GM12878 (cell line): Measurements from ENCODE around the gene ACKR1. TPM values are rescaled to one million over a fixed set of nuclear protein-coding genes. Genes with fewer than 3 reads are reported as not detected.

Experiments used
- BCLAF1 ChIP-seq: fragments of 450-650 bp; IDR thresholded peaks from 2 replicates; pipeline ENCODE4 v1.6.1; 2017; ENCODE audit warnings: antibody characterized with exemption, mild to moderate bottlenecking, moderate library complexity
- CBX5 ChIP-seq: sonication (generic); IDR thresholded peaks from 2 replicates; pipeline ENCODE4 v1.6.1; 2016; ENCODE audit warnings: low read depth, moderate library complexity, mild to moderate bottlenecking, inconsistent platforms
- E2F8 ChIP-seq: fragments of 450-650 bp; IDR thresholded peaks from 2 replicates; pipeline ENCODE4 v1.6.1; 2018; ENCODE audit warnings: mild to moderate bottlenecking, low read depth, moderate library complexity; ENCODE audit not compliant: partially characterized antibody
- EZH2 ChIP-seq: IDR thresholded peaks from 2 replicates; pipeline ENCODE4 v1.6.1; 2012; ENCODE audit warnings: low read depth, mild to moderate bottlenecking, control low read depth, inconsistent platforms, low read length, borderline replicate concordance; ENCODE audit not compliant: control insufficient read depth
- GATAD2B ChIP-seq: fragments of 450-650 bp; conservative IDR thresholded peaks from 2 replicates; pipeline ENCODE4 v1.6.1; 2017; ENCODE audit warnings: low read depth, mild to moderate bottlenecking, moderate library complexity
- LARP7 ChIP-seq: fragments of 450-650 bp; IDR thresholded peaks from 2 replicates; pipeline ENCODE4 v1.6.1; 2017; ENCODE audit warnings: mild to moderate bottlenecking
- NKRF ChIP-seq: fragments of 450-650 bp; conservative IDR thresholded peaks from 2 replicates; pipeline ENCODE4 v1.6.1; 2017; ENCODE audit warnings: mild to moderate bottlenecking, moderate library complexity
- PAX5 ChIP-seq: IDR thresholded peaks from 2 replicates; pipeline ENCODE4 v1.6.1; 2011; ENCODE audit warnings: low read depth, low read length, borderline replicate concordance
- RAD21 ChIP-seq: IDR thresholded peaks from 2 replicates; pipeline ENCODE4 v1.6.1; 2011; ENCODE audit warnings: mild to moderate bottlenecking, low read depth, low read length, moderate library complexity; ENCODE audit not compliant: insufficient read depth
- SPI1 ChIP-seq: IDR thresholded peaks from 2 replicates; pipeline ENCODE4 v1.6.1; 2011; ENCODE audit warnings: low read depth, mild to moderate bottlenecking, low read length, moderate library complexity, borderline replicate concordance; ENCODE audit not compliant: insufficient read depth
- SREBF1 ChIP-seq: IDR thresholded peaks from 2 replicates; pipeline ENCODE4 v1.6.1; 2012; ENCODE audit warnings: mild to moderate bottlenecking, low read length
- TAF1 ChIP-seq: IDR thresholded peaks from 2 replicates; pipeline ENCODE4 v1.6.1; 2011; ENCODE audit warnings: mild to moderate bottlenecking, low read depth, low read length, borderline replicate concordance
- WRNIP1 ChIP-seq: IDR thresholded peaks from 2 replicates; pipeline ENCODE4 v1.6.1; 2011; ENCODE audit warnings: low read depth, low read length, improper control_type of control experiment, borderline replicate concordance
- ZBTB40 ChIP-seq: fragments of 450-650 bp; IDR thresholded peaks from 2 replicates; pipeline ENCODE4 v1.6.1; 2016; ENCODE audit warnings: mild to moderate bottlenecking, moderate library complexity, borderline replicate concordance
- polyA plus RNA-seq, 11 experiments: library from polyadenylated mRNA; depleted of rRNA in 4 of 11; unstranded in 6 of 11; stranded (reverse) in 5 of 11; fragments of >200 nt; fragmentation: Nextera tagmentation in 4 of 11; fragmentation: Illumina TruSeq in 1 of 11; extraction: Ambion mirVana in 4 of 11; extraction: Trizol in 1 of 11; gene quantifications; 1 replicate in 1 of 11; 2 replicates in 10 of 11; pipeline versions ENCODE4 v1.2.1 to v1.2.3, GENCODE V29; 2011 to 2016; ENCODE audit warnings: inconsistent platforms in 2 of 11, missing spikeins in 2 of 11, low read depth in 1 of 11
- total RNA-seq, 4 experiments: library from RNA; depleted of rRNA in 3 of 4; stranded (reverse); fragments of >200 nt in 3 of 4; fragmentation: Illumina TruSeq in 1 of 4; extraction: Trizol in 1 of 4; gene quantifications; 2 replicates each; pipeline versions ENCODE4 v1.2.1 to v1.2.3, GENCODE V29; 2013 to 2021

ACKR1 gene
- total and polyA plus RNA-seq, 10 of the 15 experiments (the other 5 are each of a cell fraction or from before 2014, with no cell fraction given), result 0.06 to 1.8 (median 0.38) TPM; not detected in 1

GRCh38 chr1:159177272-159177907 is 27.3 kb upstream of the ACKR1 start (continued):
- TF ChIP-seq RAD21 (no peak), ZBTB40 (peak; percentile 86), PAX5 (no peak), EZH2 (no peak), SPI1 (peak; percentile 26; the same call in 1 of the 2 replicates), SREBF1 (peak; percentile 94), GATAD2B (no peak), CBX5 (0 out of 2 replicates have a peak, but pooled peaks have one; percentile 30), TAF1 (no peak), WRNIP1 (0 out of 2 replicates have a peak, but pooled peaks have one; percentile 45), E2F8 (peak; percentile 41), NKRF (peak; percentile 63; the same call in 1 of the 2 replicates), BCLAF1 (no peak), LARP7 (no peak)
